Omental fat pad (tissue), 4 donors: ENCODE measurements around the gene LKAAEAR1. TPM values are rescaled to one million over a fixed set of nuclear protein-coding genes. Genes with fewer than 3 reads are reported as not detected.

ENCODE experiments used
- ATAC-seq: fragments of 150-250 bp; one replicate; pipeline ENCODE4 v1.9.1; 2016; ENCODE audit warnings: mild to moderate bottlenecking, moderate library complexity; ENCODE audit not compliant: low FRiP score
- DNase-seq: peaks from one replicate; pipeline ENCODE4 v3.0.0-alpha.2; 2019; ENCODE audit warnings: low spot score
- CTCF ChIP-seq, 3 donors: fragments of 450-650 bp; IDR thresholded peaks; one replicate each; pipeline ENCODE4 v1.5.1; 2016 to 2017; ENCODE audit warnings: antibody characterized with exemption in 3 of 3, mild to moderate bottlenecking in 3 of 3, moderate library complexity in 2 of 3
- total RNA-seq, 4 donors: library from RNA; depleted of rRNA; stranded (reverse); fragments of >200 nt; gene quantifications; one replicate each; pipeline ENCODE4 v1.1.0, GENCODE V29; 2016

Gene LKAAEAR1
- total RNA-seq, 4 donors from 2014 or later: 0.65 TPM; not detected in 3

- peak; percentile 6 for ATAC-seq
- no peak for DNase-seq
- TF ChIP-seq CTCF (IDR thresholded peaks at IDR 0.05): no peak
Measured at GRCh38 chr20:64080013-64080812, 4.0 kb downstream of the LKAAEAR1 start, which contains the start of gene OPRL1. TSS of gene OPRL1 (plus strand) at chr20:64080082. CDS start at chr20:64092721, 12,639 bp downstream.

GRCh38 chr20:64079273-64080012 is 4.8 kb downstream of the LKAAEAR1 start, which contains the start of gene RGS19:
TSS of gene RGS19 (minus strand) at chr20:64079518. CDS start at chr20:64076886, 2,632 bp downstream.
- ATAC-seq (peak; percentile 57), DNase-seq (peak; percentile 44)
- no peak for TF ChIP-seq CTCF (IDR thresholded peaks at IDR 0.05)

- DNase-seq (no peak), ATAC-seq (no peak)
- no peak for TF ChIP-seq CTCF (IDR thresholded peaks at IDR 0.05)
Measured at GRCh38 chr20:64078934-64079272, 5.3 kb downstream of the LKAAEAR1 start.

GRCh38 chr20:64077876-64078551 is 6.2 kb downstream of the LKAAEAR1 start:
- TF ChIP-seq CTCF (IDR thresholded peaks at IDR 0.05): no peak
- DNase-seq: no peak
- ATAC-seq: no peak

- DNase-seq (no peak), ATAC-seq (no peak)
Measured at GRCh38 chr20:64077541-64077875, 6.7 kb downstream of the LKAAEAR1 start.

GRCh38 chr20:64077094-64077493 is 7.1 kb downstream of the LKAAEAR1 start:
- no peak for TF ChIP-seq CTCF (IDR thresholded peaks at IDR 0.05)

More at GRCh38 chr20:64077541-64077875, 6.7 kb downstream of the LKAAEAR1 start:
- TF ChIP-seq CTCF (IDR thresholded peaks at IDR 0.05): no peak

More at GRCh38 chr20:64077094-64077493, 7.1 kb downstream of the LKAAEAR1 start:
- no peak for ATAC-seq
- DNase-seq: no peak
